Activated naive CD4-positive, alpha-beta T cell treated with anti-CD3 and anti-CD28 coated beads, Interleukin-2, amount 50 U/mL, for 72 hours (primary cell): ENCODE results near the gene GSTA5. TPM values are rescaled to one million over a fixed set of nuclear protein-coding genes. Genes with fewer than 3 reads are reported as not detected.
"Not testable (repeated sequence)": the region's sequence is repeated elsewhere in the genome, so short reads cannot be mapped to it uniquely, and the experiment has no call there.

ENCODE experiments used
- ATAC-seq, 2 donors: fragments of 150-1000 bp; cut with Tn5 transposase; 2 replicates each; pipeline ENCODE4 v1.10.0; 2021; ENCODE audit warnings: mild to moderate bottlenecking in 2 of 2, moderate library complexity in 2 of 2
- DNase-seq, 2 donors: peaks; one replicate each; pipeline ENCODE4 v3.0.0; 2021 to 2022; ENCODE audit warnings: low spot score in 2 of 2
- H3K27ac Mint-ChIP-seq, 2 donors: one replicate each; pipeline ENCODE4 v1.8.0; 2022; ENCODE audit warnings: mild to moderate bottlenecking in 2 of 2, mixed read lengths in 2 of 2
- H3K36me3 Mint-ChIP-seq, 2 donors: one replicate each; pipeline ENCODE4 v1.8.0; 2022; ENCODE audit warnings: mixed read lengths in 2 of 2
- H3K9me3 Mint-ChIP-seq, 2 donors: one replicate each; pipeline ENCODE4 v1.8.0; 2022; ENCODE audit warnings: mixed read lengths in 2 of 2
- total RNA-seq, 2 donors: library from RNA; stranded (reverse); gene quantifications; one replicate each; pipeline ENCODE4 v1.2.3, GENCODE V29; 2022

GSTA5 gene
- total RNA-seq, 2 donors from 2014 or later: not detected

- H3K36me3 Mint-ChIP-seq: no peaks in the 10 kb centered on the region
- H3K27ac Mint-ChIP-seq: no peak overlapping the region
- DNase-seq (no peak), ATAC-seq (no peak)
- H3K9me3 Mint-ChIP-seq: peaks cover 0 to 4% of the 10 kb centered on the region in 2 donors
Measured at GRCh38 chr6:52849137-52849536, 8.5 kb upstream of the GSTA5 start.

- Mint-ChIP-seq H3K9me3 (peaks cover 0 to 4% of the 10 kb centered on the region in 2 donors), H3K27ac (no peak overlapping the region), H3K36me3 (no peaks in the 10 kb centered on the region)
- DNase-seq (no peak), ATAC-seq (no peak)
Measured at GRCh38 chr6:52846002-52846401, 5.4 kb upstream of the GSTA5 start.

GRCh38 chr6:52843605-52844004 is 3.0 kb upstream of the GSTA5 start:
- H3K9me3 Mint-ChIP-seq: peaks cover 0 to 4% of the 10 kb centered on the region in 2 donors
- H3K36me3 Mint-ChIP-seq: no peaks in the 10 kb centered on the region
- ATAC-seq (no peak), DNase-seq (no peak)
- H3K27ac Mint-ChIP-seq: no peak overlapping the region

- peak; percentile 57 to 58 for DNase-seq
- Mint-ChIP-seq H3K9me3 (no peaks in the 10 kb centered on the region), H3K36me3 (no peaks in the 10 kb centered on the region), H3K27ac (no peak overlapping the region)
- ATAC-seq: peak; percentile 75 to 84
Measured at GRCh38 chr6:52839124-52840055, 1.2 kb downstream of the GSTA5 start.

- no peaks in the 10 kb centered on the region for H3K36me3 Mint-ChIP-seq
- no peak overlapping the region for H3K27ac Mint-ChIP-seq
- ATAC-seq: no peak
- DNase-seq: no peak
- no peaks in the 10 kb centered on the region for H3K9me3 Mint-ChIP-seq
Measured at GRCh38 chr6:52834481-52834880, 6.1 kb downstream of the GSTA5 start.

- not testable (repeated sequence) for H3K9me3 Mint-ChIP-seq, H3K27ac Mint-ChIP-seq, ATAC-seq, H3K36me3 Mint-ChIP-seq, DNase-seq
Measured at GRCh38 chr6:52830869-52831268, 9.7 kb downstream of the GSTA5 start.

GRCh38 chr6:52829046-52829817 is 11.4 kb downstream of the GSTA5 start:
- no peak overlapping the region for H3K27ac Mint-ChIP-seq
- no peaks in the 10 kb centered on the region for H3K36me3 Mint-ChIP-seq
- ATAC-seq (no peak), DNase-seq (no peak)
- H3K9me3 Mint-ChIP-seq: no peaks in the 10 kb centered on the region

- not testable (repeated sequence) for H3K27ac Mint-ChIP-seq, ATAC-seq, H3K9me3 Mint-ChIP-seq, H3K36me3 Mint-ChIP-seq, DNase-seq
Measured at GRCh38 chr6:52828621-52829020, 12.0 kb downstream of the GSTA5 start.

GRCh38 chr6:52827073-52827783 is 13.4 kb downstream of the GSTA5 start:
- H3K27ac Mint-ChIP-seq, ATAC-seq, H3K36me3 Mint-ChIP-seq, H3K9me3 Mint-ChIP-seq, DNase-seq: not testable (repeated sequence)

- Mint-ChIP-seq H3K9me3 (no peaks in the 10 kb centered on the region), H3K27ac (no peak overlapping the region), H3K36me3 (peaks cover 0 to 7% of the 10 kb centered on the region in 2 donors)
- no peak for DNase-seq
- ATAC-seq: no peak
Measured at GRCh38 chr6:52826513-52826912, 14.1 kb downstream of the GSTA5 start.

- DNase-seq, H3K9me3 Mint-ChIP-seq, H3K36me3 Mint-ChIP-seq, ATAC-seq, H3K27ac Mint-ChIP-seq: not testable (repeated sequence)
Measured at GRCh38 chr6:52825900-52826459, 14.6 kb downstream of the GSTA5 start.

- not testable (repeated sequence) for H3K27ac Mint-ChIP-seq, H3K9me3 Mint-ChIP-seq, ATAC-seq, DNase-seq, H3K36me3 Mint-ChIP-seq
Measured at GRCh38 chr6:52825270-52825793, 15.3 kb downstream of the GSTA5 start.

- DNase-seq (no peak), ATAC-seq (no peak)
- H3K27ac Mint-ChIP-seq: no peak overlapping the region
- H3K9me3 Mint-ChIP-seq: no peaks in the 10 kb centered on the region
- peaks cover 0 to 7% of the 10 kb centered on the region in 2 donors for H3K36me3 Mint-ChIP-seq
Measured at GRCh38 chr6:52821842-52822241, 18.8 kb downstream of the GSTA5 start.

GRCh38 chr6:52820198-52820597 is 20.4 kb downstream of the GSTA5 start:
- no peak for DNase-seq
- Mint-ChIP-seq H3K36me3 (peaks cover 0 to 7% of the 10 kb centered on the region in 2 donors), H3K9me3 (no peaks in the 10 kb centered on the region), H3K27ac (no peak overlapping the region)
- no peak for ATAC-seq

- Mint-ChIP-seq H3K27ac (peak overlapping the region in 1 of 2 donors; percentile 86), H3K36me3 (no peaks in the 10 kb centered on the region), H3K9me3 (no peaks in the 10 kb centered on the region)
- peak; percentile 44 to 62 for DNase-seq
- peak; percentile 73 to 88 for ATAC-seq
Measured at GRCh38 chr6:52815167-52816092, 25.2 kb downstream of the GSTA5 start.
